Left renal pelvis (tissue), 4 donors: ENCODE results near the gene ERC2. TPM values are rescaled to one million over a fixed set of nuclear protein-coding genes. Genes with fewer than 3 reads are reported as not detected.
"Not testable (repeated sequence)": the region's sequence is repeated elsewhere in the genome, so short reads cannot be mapped to it uniquely, and the experiment has no call there.

Experiments
- DNase-seq, 4 donors: peaks; one replicate each; pipeline ENCODE4 v3.0.0-alpha.2; 2013; ENCODE audit warnings: low read depth in 4 of 4, low spot score in 3 of 4
- polyA plus RNA-seq, 4 donors: library from polyadenylated mRNA; unstranded; fragments of 120-200 nt; gene quantifications; one replicate each; pipeline ENCODE4 v1.2.1, GENCODE V29; 2013; ENCODE audit not compliant: insufficient read length in 4 of 4

Gene ERC2
- polyA plus RNA-seq, 4 donors: 1.2 to 5.3 (median 2.9) TPM

- DNase-seq: peak in 1 of 4 donors; percentile 12
Observed at GRCh38 chr3:56268616-56269383, 199.5 kb downstream of the ERC2 start.

- DNase-seq: not testable (repeated sequence)
Observed at GRCh38 chr3:56261852-56262251, 206.4 kb downstream of the ERC2 start.

- no peak for DNase-seq
Observed at GRCh38 chr3:56260262-56260661, 208.0 kb downstream of the ERC2 start.

GRCh38 chr3:56257826-56258225 is 210.4 kb downstream of the ERC2 start:
- DNase-seq: no peak

- no peak for DNase-seq
Observed at GRCh38 chr3:56254835-56255234, 213.4 kb downstream of the ERC2 start.

- DNase-seq: no peak
Observed at GRCh38 chr3:56253941-56254665, 214.2 kb downstream of the ERC2 start.

GRCh38 chr3:56251343-56251945 is 216.8 kb downstream of the ERC2 start:
- DNase-seq: peak in 3 of 4 donors; percentile 41 to 56 (median 55)

- DNase-seq: no peak
Observed at GRCh38 chr3:56248021-56248420, 220.2 kb downstream of the ERC2 start.

- no peak for DNase-seq
Observed at GRCh38 chr3:56238299-56238698, 230.0 kb downstream of the ERC2 start.

- no peak for DNase-seq
Observed at GRCh38 chr3:56233742-56234141, 234.5 kb downstream of the ERC2 start.

GRCh38 chr3:56229311-56229710 is 239.0 kb downstream of the ERC2 start:
- DNase-seq: no peak

- DNase-seq: no peak
Observed at GRCh38 chr3:56222866-56223265, 245.4 kb downstream of the ERC2 start.

- no peak for DNase-seq
Observed at GRCh38 chr3:56219894-56220805, 248.1 kb downstream of the ERC2 start.

GRCh38 chr3:56209982-56210751 is 258.1 kb downstream of the ERC2 start:
- no peak for DNase-seq

- no peak for DNase-seq
Observed at GRCh38 chr3:56207922-56208321, 260.3 kb downstream of the ERC2 start.

GRCh38 chr3:56205406-56205805 is 262.9 kb downstream of the ERC2 start:
- no peak for DNase-seq

- no peak for DNase-seq
Observed at GRCh38 chr3:56202997-56203396, 265.3 kb downstream of the ERC2 start.

- DNase-seq: no peak
Observed at GRCh38 chr3:56201407-56201806, 266.9 kb downstream of the ERC2 start.

- DNase-seq: no peak
Observed at GRCh38 chr3:56200251-56200650, 268.0 kb downstream of the ERC2 start.

GRCh38 chr3:56197991-56198390 is 270.3 kb downstream of the ERC2 start:
- no peak for DNase-seq
